HG02763 (cell line): ENCODE results near the gene GTF3C4.

Source experiments
- ATAC-seq: cut with Tn5 transposase; IDR thresholded peaks from one replicate; pipeline ENCODE4 v1.9.1; 2021; ENCODE audit warnings: mild to moderate bottlenecking, moderate library complexity; ENCODE audit not compliant: unreplicated experiment

The GTF3C4 gene

DNA sequence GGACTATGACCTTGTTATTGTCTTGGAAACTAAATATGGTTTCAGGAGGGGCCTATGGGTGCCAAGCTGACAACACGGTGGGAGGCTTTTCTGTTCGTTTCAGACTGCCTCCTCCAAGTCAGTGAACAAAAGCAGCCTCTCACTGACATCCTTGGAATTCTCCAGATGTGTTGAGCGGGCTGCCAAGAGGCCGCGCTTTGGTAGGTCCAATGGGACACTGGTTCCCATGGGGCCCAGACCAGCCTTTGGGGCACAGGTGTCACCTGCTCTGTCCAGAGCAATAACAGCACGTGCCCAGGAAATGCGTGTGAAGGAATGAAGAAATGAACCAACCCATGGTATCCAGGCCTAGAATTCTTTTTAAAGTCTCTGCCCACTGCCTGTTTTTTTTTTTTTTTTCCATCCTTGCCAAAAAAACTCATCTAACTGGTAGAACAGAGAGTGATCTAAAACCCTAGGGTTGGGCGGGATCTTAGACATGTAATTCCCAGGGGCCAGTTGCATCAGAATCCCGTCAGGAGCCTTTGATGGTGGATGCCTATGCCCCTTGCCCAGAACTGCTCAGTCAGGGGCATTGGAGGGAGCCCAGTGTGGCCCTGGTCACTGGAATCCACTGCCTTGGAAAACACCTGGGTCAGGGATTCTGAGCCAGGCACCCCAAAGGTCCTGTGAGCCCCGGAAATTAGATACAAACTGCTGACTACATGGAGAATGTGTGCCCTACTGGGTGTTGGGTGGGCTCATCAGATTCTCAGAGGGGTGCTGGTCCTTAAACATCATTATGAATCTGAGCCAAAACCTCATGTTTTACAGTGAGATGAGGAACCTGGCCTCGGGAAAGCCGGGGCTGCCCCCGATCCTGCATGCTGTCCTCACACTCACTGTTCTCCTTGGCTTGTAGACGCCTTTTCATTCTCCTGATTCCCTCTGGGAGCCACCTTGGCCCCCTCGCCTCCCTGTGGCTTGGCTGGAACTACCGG lies 60.1 kb downstream of the GTF3C4 start:
- ATAC-seq: no peak

DNA sequence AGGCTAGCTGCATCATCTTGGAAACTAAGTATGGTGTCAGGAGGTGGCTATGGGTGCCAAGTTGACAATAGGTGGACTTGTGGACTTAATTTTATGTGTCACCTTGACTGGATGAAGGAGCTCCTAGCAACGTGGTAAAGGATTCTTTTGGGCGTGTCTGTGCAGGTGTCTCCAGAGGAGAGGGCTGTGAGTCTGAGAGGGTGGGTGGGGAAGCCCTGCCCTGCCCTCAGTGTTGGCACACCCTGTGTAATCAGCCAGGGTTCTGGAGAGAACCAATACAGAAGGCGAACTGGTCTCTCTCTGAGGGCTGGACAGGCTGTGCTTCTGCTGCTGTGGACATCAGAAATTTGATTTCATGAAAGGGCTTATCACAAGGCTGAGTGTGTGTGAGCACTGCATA lies 61.0 kb downstream of the GTF3C4 start:
- no peak for ATAC-seq

DNA sequence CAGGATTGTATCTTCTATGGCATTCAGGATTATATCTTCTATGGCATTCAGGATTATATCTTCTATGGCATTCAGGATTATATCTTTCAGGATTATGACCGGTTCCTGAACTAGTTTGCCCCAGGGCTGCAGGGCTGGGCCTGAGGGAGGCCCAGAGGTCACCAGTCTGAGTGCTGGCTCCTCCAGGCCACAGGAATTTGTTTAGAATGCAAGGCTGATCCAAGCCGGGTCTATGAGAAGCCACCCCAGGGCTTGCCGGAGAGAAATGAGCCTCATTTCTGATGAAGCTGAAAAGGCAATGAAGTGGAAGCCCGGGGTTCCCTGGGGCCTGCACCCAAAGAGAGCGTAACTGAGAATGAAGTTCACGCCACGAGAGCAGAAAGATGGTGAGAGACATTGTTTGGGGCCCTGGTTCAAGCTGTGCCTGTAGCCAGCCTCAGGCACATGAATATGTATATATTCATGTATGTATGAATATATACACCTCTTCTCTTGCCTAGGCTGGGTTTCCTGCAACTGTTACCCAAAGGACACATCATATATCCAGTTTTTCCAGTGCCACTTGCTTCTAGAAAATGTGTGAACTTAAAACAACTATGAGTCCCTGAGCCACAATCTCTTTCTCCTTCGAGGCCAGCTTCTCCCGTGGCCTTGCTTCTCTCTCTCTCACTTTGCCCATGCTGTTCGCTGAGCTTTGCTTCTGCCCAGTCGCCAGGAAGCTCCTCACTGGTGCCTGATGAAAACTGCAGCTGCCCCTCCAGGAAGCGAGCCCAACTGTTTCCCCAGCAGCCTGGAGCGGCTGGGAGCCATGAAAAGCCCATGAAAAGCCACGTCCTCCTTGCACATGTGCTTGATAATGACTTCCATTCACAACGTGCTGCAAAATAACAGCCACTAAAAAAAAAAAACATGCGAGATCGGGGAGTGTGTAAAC lies 62.3 kb downstream of the GTF3C4 start:
- no peak for ATAC-seq

DNA sequence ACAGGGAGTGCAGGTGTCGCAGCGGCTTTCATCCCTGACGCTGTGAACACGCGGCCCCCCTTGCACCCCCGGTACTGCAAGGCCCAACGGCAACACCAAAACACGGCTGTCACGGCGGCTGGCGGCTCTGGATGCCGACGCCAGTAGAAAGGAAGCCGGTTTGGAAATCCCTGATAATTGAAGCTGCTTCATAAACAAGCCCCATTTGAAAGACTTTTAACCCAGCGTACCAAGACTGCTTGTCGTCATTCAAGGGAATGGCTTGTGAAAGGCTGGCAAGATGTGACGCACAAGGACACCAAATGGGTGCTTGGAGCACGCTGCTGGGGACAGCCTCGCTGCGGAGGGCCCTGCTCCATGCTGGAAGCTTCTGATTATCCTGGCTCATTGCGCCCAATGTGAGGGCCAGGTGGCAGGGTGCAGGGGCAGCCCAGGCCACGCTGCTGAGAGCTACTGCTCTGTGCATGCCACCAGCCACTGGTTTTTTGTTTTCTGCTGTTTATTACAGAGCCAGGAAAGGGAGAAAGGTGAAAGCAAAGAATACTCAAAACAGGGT lies 63.1 kb downstream of the GTF3C4 start:
- no peak for ATAC-seq

DNA sequence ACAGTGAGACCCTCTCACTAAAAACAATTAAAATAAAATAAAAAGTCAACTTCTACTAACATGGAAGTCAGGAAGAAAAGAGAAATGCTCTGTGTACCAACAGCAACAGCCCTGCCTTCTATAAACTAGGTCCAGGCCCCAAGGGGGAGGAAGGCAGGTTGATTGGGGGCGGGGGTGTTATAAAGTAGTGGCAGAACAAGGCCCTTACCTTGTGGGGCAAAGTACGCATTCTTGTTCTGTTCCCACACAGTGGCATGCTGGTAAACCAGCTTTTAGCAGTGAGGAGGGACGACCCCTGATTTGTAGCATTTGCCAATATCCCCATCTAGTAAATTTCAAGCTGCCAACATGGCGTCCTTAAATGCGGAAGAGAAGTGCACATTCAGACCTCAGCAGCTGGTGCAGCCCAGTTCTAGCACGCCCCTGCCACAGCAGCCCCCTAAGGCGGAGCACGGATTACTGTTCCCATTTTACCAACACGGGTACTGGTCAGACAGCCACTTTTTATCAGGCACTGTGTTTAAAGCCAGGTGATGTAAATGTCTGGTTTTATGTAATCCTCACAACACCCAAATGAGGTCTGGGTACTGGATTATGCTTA lies 69.5 kb downstream of the GTF3C4 start:
- ATAC-seq: no peak

DNA sequence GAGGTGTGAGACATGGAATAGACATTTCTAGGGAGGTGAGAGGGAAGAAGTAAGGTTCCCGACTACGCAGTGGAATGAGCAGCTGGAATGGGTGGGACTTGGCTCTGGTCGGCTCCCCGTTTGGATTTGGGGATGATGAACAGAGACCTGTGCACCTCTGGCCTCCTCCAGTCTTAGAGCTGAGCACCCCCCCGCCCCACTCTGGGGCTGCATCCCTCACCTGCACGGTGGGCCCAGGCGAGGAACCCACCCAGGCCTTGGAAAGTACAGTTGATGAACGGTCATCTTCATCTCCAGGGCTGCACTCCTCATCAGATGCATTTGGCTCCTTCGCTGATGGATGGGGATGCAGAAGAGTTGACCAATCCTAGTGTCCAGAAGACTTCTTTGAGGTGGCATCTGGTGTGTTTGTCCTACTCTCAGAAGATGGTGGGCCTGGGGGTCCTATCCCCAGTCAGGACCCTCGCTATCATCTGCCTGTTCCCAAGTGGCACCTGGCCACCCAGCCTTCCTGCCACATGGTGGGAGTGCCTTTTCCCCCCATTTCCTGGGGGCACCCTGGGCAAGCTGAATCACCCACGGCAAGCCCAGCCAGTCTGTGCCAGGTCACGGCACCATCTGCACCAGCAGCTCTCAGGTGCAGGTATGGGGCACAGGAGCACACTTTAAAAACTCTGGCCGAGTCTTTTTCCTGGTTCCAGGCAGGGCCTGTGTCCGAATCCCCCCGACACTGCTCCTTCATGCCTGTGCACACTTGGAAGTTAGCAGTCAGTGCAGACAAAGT lies 70.5 kb downstream of the GTF3C4 start:
- no peak for ATAC-seq

DNA sequence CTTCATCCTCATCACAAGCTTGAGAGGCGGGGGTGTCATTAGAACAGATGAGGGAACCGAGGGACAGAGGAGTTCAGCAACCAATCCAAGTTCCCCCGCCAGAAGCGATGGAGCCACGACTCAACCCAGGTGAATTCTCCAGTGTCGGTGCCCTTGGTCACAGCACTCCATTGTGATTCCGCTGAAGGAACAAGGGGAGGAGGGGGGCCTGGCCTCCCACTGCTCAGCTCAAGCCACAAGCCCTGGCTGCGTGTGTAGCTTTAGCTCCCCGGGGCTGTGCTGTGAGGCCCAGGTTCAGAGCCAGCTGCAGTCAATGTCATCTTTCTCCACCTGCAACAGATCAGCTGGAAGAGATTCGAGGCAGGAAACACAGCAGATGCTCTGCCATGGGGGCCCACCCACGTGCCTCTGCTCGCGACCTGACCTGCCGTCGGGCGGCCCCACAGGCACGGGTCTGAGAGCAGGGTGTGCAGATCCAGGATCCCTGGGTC lies 72.6 kb downstream of the GTF3C4 start:
- ATAC-seq: no peak

DNA sequence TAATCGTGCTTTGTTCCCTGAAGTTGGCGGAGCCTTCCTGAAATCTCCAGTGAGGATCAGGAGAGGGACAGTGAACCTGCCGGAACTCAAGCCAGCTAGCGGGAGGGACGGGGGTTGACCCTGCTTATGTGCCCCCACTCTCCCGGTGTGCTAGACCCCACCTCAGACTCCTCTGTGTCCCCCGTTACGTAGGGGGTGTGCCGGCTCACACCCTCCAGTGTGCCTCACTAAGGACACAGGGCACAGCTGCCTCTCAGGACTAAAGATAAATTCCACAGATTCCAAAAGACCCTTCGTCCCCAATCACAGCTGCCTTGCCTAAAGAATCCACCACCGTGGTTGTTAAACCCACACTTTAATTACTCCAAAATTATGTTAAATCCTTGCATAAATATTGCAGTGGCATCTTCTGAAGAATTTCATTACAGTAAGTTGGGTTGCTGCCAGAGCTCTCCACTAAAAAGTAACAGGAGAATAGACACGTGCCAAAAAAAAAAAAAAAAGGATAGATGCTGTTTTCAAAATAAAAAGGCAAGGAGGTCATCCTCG lies 73.7 kb downstream of the GTF3C4 start:
- ATAC-seq: no peak
